Thyroid gland (tissue), 4 donors: ENCODE measurements around the gene RPL36. TPM values are rescaled to one million over a fixed set of nuclear protein-coding genes. Genes with fewer than 3 reads are reported as not detected.

Source experiments
- DNase-seq, 2 donors: peaks; one replicate each; pipeline ENCODE4 v3.0.0-alpha.2; 2019
- H3K27ac ChIP-seq, 3 donors: fragments of 200-600 bp; sonication (generic); 1 replicate in 2 of 3; 2 replicates in 1 of 3; pipeline ENCODE4 v1.5.1; 2016 to 2019; ENCODE audit warnings: mild to moderate bottlenecking in 1 of 3, moderate library complexity in 1 of 3
- H3K27me3 ChIP-seq: fragments of 200-600 bp; sonication (generic); one replicate; pipeline ENCODE4 v1.5.1; 2019
- H3K36me3 ChIP-seq, 2 donors: fragments of 200-600 bp; sonication (generic); one replicate each; pipeline ENCODE4 v1.5.1; 2016 to 2019
- H3K4me1 ChIP-seq, 2 donors: fragments of 200-600 bp; sonication (generic); one replicate each; pipeline ENCODE4 v1.5.1; 2017 to 2019
- H3K4me3 ChIP-seq, 3 donors: fragments of 200-600 bp; sonication (generic); replicated peaks in 1 of 3; 1 replicate in 2 of 3; 2 replicates in 1 of 3; pipeline ENCODE4 v1.5.1; 2016; ENCODE audit warnings: mild to moderate bottlenecking in 1 of 3
- H3K9me3 ChIP-seq: fragments of 200-600 bp; sonication (generic); one replicate; pipeline ENCODE4 v1.5.1; 2017
- CTCF ChIP-seq, 6 experiments: fragments of 200-600 bp in 3 of 6; fragments of 450-650 bp in 3 of 6; sonication (generic) in 3 of 6; IDR thresholded peaks; one replicate each; pipeline ENCODE4 v1.5.1; 2016 to 2019; ENCODE audit warnings: antibody characterized with exemption in 6 of 6, mild to moderate bottlenecking in 2 of 6, inconsistent platforms in 1 of 6, moderate library complexity in 1 of 6
- POLR2A ChIP-seq, 2 donors: fragments of 450-650 bp; IDR thresholded peaks; one replicate each; pipeline ENCODE4 v1.6.1; 2017; ENCODE audit warnings: antibody characterized with exemption in 2 of 2, mild to moderate bottlenecking in 2 of 2, moderate library complexity in 1 of 2
- WGBS, 2 donors: methylation state at CpG; one replicate each; pipeline ENCODE4 v1.1.5; 2017; 5-methylcytosine and 5-hydroxymethylcytosine counted together
- intact Hi-C: fragments of 100-400 bp; cut with DNase I; formaldehyde crosslinking; loops from one replicate; pipeline ENCODE4 v1.15.1; 2023
- total RNA-seq, 4 donors: library from RNA; depleted of rRNA; stranded (reverse); fragments of >200 nt; gene quantifications; one replicate each; pipeline ENCODE4 v1.2.3, GENCODE V29; 2016

RPL36 gene
- total RNA-seq, 4 donors from 2014 or later = 313 to 561 (median 386) TPM

- intact Hi-C loops = no loop called here
- DNase-seq = no peak
- WGBS, 2 donors = 95 to 96% methylated on average over 29 to 35 of the region's 40 CpGs
- no peaks in the 10 kb centered on the region for H3K9me3 ChIP-seq
- TF ChIP-seq CTCF (IDR thresholded peaks at IDR 0.05) (no peak), POLR2A (IDR thresholded peaks at IDR 0.05) (no peak)
- no peak overlapping the region for H3K4me3 ChIP-seq
- no peaks in the 10 kb centered on the region for H3K27me3 ChIP-seq
- peaks cover 46 to 65% of the 10 kb centered on the region in 2 donors for H3K36me3 ChIP-seq
- H3K27ac ChIP-seq = no peak overlapping the region
- H3K4me1 ChIP-seq = no peaks in the 10 kb centered on the region
Observed at GRCh38 chr19:5703819-5704818, 14.0 kb downstream of the RPL36 start.

- peaks cover 51 to 59% of the 10 kb centered on the region in 2 donors for H3K36me3 ChIP-seq
- 76 to 91% methylated on average over 7 to 15 of the region's 16 CpGs for WGBS, 2 donors
- no peaks in the 10 kb centered on the region for H3K9me3 ChIP-seq
- no peaks in the 10 kb centered on the region for H3K27me3 ChIP-seq
- intact Hi-C loops = no loop called here
- no peak overlapping the region for H3K27ac ChIP-seq
- no peaks in the 10 kb centered on the region for H3K4me1 ChIP-seq
- H3K4me3 ChIP-seq = no peak overlapping the region
- TF ChIP-seq POLR2A (IDR thresholded peaks at IDR 0.05) = no peak
- no peak for TF ChIP-seq CTCF (IDR thresholded peaks at IDR 0.05)
- no peak for DNase-seq
Observed at GRCh38 chr19:5705552-5705951, 15.5 kb downstream of the RPL36 start.

GRCh38 chr19:5706876-5707573, 16.9 kb downstream of the RPL36 start:
- no peaks in the 10 kb centered on the region for H3K4me1 ChIP-seq
- H3K27ac ChIP-seq = no peak overlapping the region
- no peak overlapping the region for H3K4me3 ChIP-seq
- H3K9me3 ChIP-seq = no peaks in the 10 kb centered on the region
- WGBS, 2 donors = 93 to 95% methylated on average over 25 to 32 of the region's 35 CpGs
- H3K27me3 ChIP-seq = no peaks in the 10 kb centered on the region
- intact Hi-C loops = no loop called here
- TF ChIP-seq POLR2A (IDR thresholded peaks at IDR 0.05) (no peak), CTCF (IDR thresholded peaks at IDR 0.05) (no peak)
- peaks cover 65 to 72% of the 10 kb centered on the region in 2 donors for H3K36me3 ChIP-seq
- DNase-seq = no peak

- Histone ChIP-seq H3K4me1 (no peaks in the 10 kb centered on the region), H3K27me3 (no peaks in the 10 kb centered on the region), H3K4me3 (no peak overlapping the region), H3K27ac (no peak overlapping the region), H3K9me3 (no peaks in the 10 kb centered on the region), H3K36me3 (peaks cover 74 to 80% of the 10 kb centered on the region in 2 donors)
- intact Hi-C loops = no loop called here
- 91 to 96% methylated on average over 16 to 25 of the region's 37 CpGs for WGBS, 2 donors
- no peak for DNase-seq
- TF ChIP-seq POLR2A (IDR thresholded peaks at IDR 0.05) (no peak), CTCF (IDR thresholded peaks at IDR 0.05) (no peak)
Observed at GRCh38 chr19:5707576-5708575, 17.8 kb downstream of the RPL36 start.
